ENCODE results near the gene CYP2U1.
A peak's percentile ranks its signal among the peaks of the same experiment; 100 is the strongest.
"Not testable (repeated sequence)": the region's sequence is repeated elsewhere in the genome, so short reads cannot be mapped to it uniquely, and the experiment has no call there.

Gene CYP2U1

DNA sequence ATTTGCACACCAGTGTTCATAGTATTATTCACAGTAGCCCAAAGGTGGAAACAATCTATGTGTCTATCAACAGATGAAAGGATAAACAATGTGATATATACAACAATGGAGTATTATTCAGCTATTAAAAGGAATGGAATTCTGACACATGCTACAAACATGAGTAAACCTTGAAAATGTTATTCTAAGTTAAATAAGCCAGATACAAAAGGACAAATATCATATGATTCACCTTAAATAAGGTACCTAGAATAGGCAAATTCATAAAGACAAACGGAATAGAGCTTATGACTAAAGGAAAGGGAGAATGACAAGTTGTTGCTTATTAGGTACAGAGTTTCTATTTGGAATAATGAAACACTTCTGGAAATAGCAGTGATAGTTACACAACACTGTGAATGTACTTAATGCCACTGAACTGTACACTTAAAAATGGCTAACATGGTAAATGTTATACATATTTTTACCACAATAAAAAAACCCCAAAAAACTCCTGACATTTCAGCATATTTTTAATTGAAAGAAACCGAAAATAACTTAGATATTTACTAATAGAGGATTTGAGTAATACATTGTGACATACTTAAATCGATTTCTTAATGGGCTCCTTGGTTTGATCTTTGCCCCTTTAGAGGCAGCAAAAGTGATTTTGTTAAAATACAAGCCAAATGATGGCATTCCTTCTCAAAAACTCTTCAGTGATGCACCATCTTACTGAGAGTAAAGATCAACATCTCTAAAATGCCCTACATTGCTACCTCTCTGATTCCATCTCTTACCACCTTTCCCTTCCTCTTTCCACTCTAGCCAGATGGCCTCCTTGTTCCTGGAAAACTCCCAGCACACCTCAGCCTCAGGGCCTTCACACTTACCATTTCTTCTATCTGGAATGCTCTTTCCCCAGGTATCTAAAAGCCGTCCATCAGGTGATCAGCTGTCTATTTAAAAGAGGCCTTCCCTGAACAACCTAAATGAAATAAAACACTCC, 8.6 kb upstream of the CYP2U1 start:
- no peak for DNase-seq (ENCODE audit: low spot score)

DNA sequence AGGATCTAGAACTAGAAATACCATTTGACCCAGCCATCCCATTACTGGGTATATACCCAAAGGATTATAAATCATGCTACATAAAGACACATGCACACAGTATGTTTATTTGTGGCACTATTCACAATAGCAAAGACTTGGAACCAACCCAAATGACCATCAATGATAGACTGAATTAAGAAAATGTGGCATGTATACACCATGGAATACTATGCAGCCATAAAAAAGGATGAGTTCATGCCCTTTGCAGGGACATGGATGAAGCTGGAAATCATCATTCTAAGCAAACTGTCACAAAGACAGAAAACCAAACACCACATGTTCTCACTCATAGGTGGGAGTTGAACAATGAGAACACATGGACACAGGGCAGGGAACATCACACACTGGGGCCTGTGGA, 5.6 kb upstream of the CYP2U1 start:
- not testable (repeated sequence) for DNase-seq (ENCODE audit: low spot score)

DNA sequence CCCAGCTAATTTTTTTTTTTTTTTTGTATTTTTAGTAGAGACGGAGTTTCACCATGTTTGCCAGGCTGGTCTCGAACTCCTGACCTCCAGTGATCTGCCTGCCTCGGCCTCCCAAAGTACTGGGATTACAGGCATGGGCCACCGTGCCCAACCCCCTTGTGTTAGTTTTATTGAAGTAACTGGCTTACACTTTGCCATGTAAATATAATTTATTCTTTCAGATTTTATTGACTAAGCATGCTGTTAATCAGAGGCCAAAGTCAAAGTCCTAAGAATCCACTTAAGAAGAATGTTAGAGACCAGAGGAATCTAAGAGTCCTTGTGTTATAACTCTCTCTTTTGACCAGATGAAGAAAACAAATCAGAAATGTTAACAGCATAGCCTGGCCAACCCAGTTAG, 4.5 kb upstream of the CYP2U1 start:
- not testable (repeated sequence) for DNase-seq (ENCODE audit: low spot score)

GRCh38 chr4:107931775-107932321, 499 bp downstream of the CYP2U1 start:
- no peak for DNase-seq (ENCODE audit: low spot score)

DNA sequence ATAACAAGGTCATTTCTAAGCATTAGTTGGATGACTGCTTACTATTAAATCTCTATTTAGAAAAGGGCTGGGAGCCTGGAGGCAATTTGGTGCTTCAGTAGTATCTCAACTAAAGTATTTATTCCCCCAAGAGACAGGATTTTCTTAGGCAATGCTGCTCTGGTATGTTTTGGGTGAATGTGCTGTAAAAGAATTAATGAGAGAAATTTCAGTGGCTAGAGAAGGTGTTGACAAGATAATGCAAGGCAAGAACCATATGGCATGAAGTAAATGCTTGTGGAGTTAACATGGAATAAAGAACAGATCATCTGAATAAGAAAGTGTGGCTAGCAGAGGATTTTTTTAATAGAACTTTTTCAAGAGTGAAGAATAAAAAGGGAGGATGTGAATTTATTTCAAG, 3.9 kb downstream of the CYP2U1 start:
- no peak for DNase-seq (ENCODE audit: low spot score)

DNA sequence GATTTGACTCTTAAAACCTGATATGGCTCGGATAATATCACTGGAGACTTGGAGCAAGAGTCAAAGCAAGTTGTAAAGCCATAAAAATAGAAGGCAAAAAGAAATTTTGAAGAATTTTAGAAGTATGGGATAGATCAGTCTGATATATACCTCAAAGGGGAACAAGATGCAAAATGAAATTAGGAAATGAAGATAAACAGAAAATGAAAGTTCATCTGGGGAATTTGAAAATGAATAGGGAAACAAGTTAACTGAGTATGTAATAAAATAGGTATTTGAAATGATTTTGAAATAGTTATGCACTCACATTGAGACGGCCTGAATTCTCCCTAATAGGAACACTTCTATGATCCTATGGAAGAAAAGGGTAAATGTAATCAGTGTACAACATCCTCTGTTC, 5.7 kb downstream of the CYP2U1 start:
- DNase-seq (ENCODE audit: low spot score) = no peak

DNA sequence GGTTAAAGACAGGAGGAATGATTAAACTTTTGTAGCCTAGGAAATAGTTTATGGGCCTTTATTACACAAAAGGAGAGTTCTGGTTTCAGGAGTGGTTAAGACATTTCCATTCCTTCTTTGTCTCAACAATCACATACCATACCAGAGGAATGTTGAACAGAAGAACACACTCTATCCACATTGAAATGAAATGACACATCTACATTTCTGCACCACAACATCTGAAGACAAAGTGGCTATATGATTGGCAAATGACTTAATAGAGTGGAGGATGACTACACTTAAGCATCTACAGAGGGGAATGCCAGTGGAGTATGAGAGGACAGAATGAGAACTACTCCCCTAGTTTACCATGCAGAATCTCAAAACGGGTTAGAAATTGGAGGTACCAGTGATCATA, 8.0 kb downstream of the CYP2U1 start:
- DNase-seq (ENCODE audit: low spot score) = no peak

DNA sequence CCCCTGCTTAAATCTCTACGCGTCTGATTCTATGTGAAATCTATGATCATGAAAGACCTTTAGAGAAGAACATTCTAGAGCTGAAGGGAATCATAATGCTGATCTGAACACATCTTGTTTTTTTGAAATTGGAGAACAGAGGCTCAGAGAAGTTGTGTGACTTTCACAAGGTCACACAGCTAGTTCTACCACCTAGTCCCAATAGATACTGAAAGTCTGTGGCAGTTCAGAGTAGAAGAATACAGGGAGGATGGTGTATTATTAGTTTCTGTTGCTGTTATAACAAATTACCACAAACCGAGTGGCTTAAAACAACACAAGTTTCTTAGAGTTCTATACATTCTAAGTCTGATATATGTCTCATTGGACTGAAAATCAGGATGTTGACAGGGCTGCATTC, 14.5 kb downstream of the CYP2U1 start:
- DNase-seq (ENCODE audit: low spot score) = no peak

GRCh38 chr4:107950746-107951540, 19.6 kb downstream of the CYP2U1 start:
- no peak for DNase-seq (ENCODE audit: low spot score)

- no peak for DNase-seq (ENCODE audit: low spot score)
These were observed 20.2 kb downstream of the CYP2U1 start for GRCh38 chr4:107951551-107951950.

- DNase-seq (ENCODE audit: low spot score) = no peak
These were observed 24.7 kb downstream of the CYP2U1 start for GRCh38 chr4:107956011-107956410.

GRCh38 chr4:107966903-107967302, 35.6 kb downstream of the CYP2U1 start:
- DNase-seq (ENCODE audit: low spot score) = peak; percentile 55

GRCh38 chr4:107967519-107967918, 36.2 kb downstream of the CYP2U1 start:
- DNase-seq (ENCODE audit: low spot score) = not testable (repeated sequence)

- DNase-seq (ENCODE audit: low spot score) = not testable (repeated sequence)
These were observed 36.6 kb downstream of the CYP2U1 start for GRCh38 chr4:107967921-107968320.

- peak; percentile 65 for DNase-seq (ENCODE audit: low spot score)
These were observed 38.9 kb downstream of the CYP2U1 start for GRCh38 chr4:107970063-107970798.

DNA sequence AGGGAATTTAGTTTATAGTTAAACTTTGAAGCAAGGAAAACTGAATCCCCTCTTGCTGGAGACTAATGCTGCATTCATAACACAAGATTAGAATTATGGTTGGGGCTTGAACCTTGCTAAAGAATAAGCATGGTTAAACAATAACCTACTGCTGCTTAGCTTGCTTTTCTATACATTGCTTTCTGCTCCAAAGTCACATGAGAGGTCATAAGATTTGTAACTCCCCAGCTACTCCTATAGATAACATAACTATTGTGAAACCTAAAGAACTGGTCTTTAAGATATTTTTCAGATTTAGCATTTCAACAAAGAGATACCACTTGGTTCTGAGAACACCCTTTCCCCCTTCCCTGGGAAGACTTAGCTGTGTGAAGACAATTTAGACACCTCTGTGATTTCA, 41.3 kb downstream of the CYP2U1 start:
- no peak for DNase-seq (ENCODE audit: low spot score)

DNA sequence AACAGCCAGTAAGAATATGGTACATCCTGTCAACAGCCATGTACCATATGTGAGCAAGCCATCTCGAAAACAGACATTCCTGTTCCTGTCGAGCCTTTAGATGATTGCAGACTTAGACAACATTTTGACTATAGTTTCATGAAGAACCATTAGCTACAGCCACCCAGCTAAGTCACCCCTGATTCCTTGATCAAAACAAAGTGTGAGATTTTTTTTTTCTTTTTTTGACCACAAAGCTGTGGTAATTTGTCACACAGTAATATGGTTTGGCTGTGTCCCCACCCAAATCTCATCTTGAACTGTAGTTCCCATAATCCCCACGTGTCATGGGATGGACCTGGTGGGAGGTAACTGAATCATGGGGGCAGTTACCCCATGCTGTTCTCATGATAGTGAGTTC, 43.2 kb downstream of the CYP2U1 start:
- DNase-seq (ENCODE audit: low spot score) = no peak

- peak; percentile 61 for DNase-seq (ENCODE audit: low spot score)
These were observed 46.1 kb downstream of the CYP2U1 start for GRCh38 chr4:107977482-107977881.

DNA sequence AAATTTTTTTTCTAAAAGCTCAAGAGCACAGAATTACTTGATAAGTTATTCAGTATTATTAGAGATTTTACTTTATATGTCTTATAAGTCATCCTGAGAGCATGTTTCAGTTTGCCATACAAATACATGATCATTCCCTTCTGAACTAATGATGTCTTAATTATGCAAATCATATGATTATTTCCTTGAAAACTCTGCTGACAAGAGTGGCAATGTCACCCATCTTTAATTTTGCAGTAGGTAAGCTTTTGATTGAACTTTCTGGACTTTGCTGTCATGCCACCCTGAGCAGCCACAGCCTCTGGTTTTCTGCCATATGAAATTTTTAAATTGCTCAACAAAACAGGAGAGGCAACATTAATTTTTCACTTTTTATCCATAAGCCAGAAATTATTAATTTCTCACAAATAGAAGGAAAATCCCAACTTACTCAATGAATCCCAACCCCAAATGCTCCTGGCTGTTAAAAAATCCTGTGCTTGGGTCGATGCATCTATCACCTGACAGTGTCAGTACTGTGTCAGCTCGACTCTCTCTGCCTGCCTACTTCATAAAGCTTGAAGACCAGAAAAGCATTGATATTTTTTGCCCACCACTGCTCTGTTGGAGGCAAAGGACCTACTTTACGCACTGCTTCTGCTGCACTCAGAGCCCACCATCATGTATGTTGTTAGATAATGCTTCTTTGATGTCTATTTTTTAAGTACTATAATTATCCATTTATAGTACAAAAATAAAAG, 46.8 kb downstream of the CYP2U1 start:
- peak; percentile 66 for DNase-seq (ENCODE audit: low spot score)

DNA sequence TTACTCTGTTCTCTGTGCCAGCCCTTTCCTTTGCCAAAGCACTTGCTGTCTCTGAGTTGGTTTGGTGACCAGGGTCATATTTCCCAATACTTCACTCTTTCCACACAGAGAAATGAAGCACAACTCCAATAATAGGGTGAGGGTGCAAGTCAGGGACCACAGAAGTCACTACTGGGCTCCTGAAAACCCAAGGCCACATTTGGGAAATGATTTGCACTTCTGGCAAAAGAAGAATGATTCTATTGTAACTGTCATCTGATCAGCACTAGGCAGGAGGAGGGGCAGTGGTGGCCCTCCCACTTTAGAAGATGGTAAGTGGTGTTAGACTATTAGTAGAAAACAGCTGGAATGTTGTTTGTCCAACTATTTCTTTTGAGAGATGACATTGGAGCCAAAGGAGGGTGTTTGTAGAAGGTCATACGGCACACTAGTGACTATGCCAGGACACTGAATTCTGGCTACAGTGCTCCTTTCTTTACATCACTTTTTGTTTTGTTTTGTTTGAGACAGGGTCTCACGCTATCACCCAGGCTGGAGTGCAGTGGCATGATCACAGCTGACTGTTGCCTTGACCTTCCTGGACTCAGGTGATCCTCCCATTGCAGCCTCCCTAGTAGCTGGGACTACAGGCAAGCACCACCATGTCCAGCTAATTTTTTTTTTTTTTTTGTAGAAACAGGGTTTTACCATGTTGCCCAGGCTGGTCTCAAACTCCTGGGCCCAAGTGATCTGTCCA, 47.5 kb downstream of the CYP2U1 start:
- peak; percentile 94 for DNase-seq (ENCODE audit: low spot score)
